Choroid plexus epithelial cell (primary cell): Measurements from ENCODE around the gene ZNF319.

ENCODE experiments used
- DNase-seq: peaks from one replicate; pipeline ENCODE4 v3.0.0-alpha.2; 2010; ENCODE audit warnings: low read depth
- H3K4me3 ChIP-seq: 2 replicates; pipeline ENCODE4 v1.5.1; 2011; ENCODE audit warnings: low read depth, mild to moderate bottlenecking, control low read depth, low read length, moderate library complexity
- TF ChIP-seq, protein P1 (sequence below): conservative IDR thresholded peaks from 2 replicates; pipeline ENCODE4 v1.5.1; 2011; ENCODE audit warnings: low read depth, mild to moderate bottlenecking, control low read depth, inconsistent platforms, low read length, moderate library complexity

The ZNF319 gene

DNA sequence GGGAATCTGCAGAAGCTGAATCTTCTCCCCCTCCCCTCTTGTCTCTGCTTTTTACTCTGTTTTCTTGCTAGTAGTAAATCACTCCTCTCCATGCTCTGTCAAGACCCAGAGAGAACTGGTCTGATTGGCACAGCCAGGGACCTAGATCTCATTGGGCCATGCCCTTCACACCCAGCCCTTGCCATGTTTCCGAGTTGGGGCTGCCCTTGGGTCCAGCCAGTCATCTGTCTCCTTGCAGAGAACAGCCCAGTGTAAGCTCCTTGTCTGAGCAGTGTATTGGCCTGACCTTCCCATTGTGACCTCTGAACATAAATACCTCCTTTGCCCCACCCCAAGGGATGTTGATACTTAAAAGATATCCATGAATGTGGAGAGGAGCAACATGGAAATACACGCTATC is 28.9 kb upstream of the ZNF319 start:
- TF ChIP-seq, protein P1, sequence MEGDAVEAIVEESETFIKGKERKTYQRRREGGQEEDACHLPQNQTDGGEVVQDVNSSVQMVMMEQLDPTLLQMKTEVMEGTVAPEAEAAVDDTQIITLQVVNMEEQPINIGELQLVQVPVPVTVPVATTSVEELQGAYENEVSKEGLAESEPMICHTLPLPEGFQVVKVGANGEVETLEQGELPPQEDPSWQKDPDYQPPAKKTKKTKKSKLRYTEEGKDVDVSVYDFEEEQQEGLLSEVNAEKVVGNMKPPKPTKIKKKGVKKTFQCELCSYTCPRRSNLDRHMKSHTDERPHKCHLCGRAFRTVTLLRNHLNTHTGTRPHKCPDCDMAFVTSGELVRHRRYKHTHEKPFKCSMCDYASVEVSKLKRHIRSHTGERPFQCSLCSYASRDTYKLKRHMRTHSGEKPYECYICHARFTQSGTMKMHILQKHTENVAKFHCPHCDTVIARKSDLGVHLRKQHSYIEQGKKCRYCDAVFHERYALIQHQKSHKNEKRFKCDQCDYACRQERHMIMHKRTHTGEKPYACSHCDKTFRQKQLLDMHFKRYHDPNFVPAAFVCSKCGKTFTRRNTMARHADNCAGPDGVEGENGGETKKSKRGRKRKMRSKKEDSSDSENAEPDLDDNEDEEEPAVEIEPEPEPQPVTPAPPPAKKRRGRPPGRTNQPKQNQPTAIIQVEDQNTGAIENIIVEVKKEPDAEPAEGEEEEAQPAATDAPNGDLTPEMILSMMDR = no peak
- DNase-seq = no peak

DNA sequence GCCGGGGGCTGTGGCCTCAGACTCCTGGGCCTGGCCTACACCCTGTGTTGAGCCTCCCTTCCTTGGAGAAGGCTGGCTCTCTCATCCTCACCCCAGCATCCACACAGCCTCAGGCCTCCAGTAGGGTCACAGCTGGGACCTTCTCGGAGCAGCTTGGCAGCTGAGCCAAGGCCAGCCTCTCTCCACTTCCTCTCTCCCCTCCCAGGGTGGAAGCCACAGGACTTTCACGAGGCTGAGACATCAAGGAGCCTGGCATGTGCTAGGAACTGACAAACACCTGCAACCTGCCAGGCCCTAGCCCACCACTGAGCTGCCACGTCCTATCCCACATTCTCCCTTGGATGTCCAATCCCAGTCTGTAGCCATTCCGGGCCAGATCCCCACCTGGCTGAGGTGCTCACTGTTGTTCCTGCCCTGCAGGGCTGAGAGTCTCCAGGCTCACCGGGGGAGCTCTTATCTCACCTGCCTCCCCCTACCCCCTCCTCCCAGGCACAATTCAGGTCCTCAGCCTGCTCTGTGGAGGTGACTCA is 28.1 kb upstream of the ZNF319 start:
- TF ChIP-seq, protein P1 = no peak
- no peak overlapping the region for H3K4me3 ChIP-seq
- no peak for DNase-seq

More for the DNA sequence above, 28.9 kb upstream of the ZNF319 start:
- H3K4me3 ChIP-seq = no peak overlapping the region

DNA sequence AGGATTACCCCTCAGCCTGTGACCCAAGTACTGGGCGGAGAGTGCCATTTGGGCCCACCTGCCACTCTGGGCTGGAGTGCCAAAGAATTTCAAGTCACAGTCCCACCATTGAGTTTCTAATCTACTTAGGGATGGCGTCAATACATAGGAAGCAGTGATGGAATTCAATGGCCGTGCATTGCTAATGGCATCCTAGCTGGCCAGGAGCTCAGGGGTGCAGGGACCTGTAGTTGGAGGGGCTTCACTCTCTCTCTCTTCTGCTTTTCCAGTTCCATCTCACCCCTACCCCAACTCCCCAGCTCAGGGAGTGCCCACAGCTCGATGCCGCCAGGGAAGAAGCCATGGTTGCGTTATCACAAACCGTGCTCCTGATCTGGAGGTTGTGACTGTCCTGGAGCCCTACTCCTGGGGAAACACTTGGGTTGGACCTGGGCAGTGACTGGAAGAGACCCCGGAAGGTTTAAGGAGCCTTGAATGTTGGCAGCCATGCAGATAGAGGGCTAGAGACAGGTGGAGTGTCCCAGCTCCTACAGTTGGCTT is 27.5 kb upstream of the ZNF319 start:
- no peak for DNase-seq
- no peak overlapping the region for H3K4me3 ChIP-seq
- TF ChIP-seq, protein P1 = no peak

DNA sequence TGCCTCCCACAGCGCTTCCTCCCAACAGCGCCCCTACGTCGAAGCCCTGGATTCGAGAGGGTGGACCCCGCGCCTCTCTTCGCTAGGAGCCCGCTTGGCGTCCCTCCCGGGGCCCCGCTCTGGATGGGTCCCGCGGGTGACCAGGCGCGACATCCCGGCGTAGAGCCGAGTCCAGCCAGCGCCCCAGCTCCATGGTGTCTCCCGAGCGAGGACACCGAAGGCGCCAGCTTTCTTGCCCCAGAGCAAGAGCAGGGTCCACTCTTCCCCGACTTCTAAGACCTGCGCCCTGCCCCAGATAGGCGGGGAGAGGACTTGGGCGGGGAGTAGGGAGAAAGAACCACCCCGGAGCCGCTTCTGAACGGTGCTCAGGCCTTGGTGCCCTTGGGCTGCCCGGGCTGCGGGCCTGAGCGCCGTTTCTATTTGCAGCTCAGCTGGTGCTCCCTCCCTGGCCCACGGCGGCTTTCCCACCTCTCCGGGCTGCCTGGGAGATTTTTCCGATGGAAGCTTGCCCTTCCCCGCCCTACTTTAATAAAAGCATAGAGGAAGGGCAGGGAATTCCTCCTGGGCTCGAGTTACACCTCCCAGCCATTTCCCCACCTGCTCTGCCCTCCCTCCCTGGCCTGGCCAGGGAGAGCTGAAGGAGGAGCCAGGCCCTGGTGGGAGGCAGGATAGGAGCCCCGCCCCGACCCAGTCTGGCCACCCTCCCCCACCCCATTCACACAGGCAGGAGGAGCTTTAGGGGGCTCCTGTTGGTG is 26.9 kb upstream of the ZNF319 start:
- peak overlapping the region; percentile 60 for H3K4me3 ChIP-seq
- DNase-seq = peak; percentile 22
- TF ChIP-seq, protein P1 = no peak

DNA sequence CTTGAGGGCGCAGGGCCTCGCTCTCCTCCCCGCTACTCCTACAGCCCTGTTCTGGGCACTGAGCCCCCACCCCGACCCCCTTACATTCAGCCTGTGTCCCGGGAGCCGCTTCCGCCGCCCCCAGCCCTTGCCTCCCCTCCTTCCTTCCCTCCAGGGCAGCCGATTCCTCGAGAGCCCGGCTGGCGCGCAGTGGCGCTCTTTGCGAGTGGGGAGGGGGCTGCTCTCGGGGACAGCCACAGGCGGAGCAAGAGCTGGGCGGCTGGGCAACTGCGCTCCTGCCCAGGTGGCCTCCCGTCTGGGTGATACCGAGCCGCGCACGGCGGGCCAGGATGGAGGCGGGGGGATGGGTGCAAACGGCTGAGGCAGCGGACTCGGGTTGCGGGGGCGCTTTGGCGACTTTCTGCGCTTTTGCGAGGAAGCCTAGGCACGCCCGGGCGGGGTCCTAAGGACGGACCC is 26.3 kb upstream of the ZNF319 start:
- no peak for DNase-seq
- TF ChIP-seq, protein P1 = no peak
- peak overlapping the region; percentile 60 for H3K4me3 ChIP-seq

DNA sequence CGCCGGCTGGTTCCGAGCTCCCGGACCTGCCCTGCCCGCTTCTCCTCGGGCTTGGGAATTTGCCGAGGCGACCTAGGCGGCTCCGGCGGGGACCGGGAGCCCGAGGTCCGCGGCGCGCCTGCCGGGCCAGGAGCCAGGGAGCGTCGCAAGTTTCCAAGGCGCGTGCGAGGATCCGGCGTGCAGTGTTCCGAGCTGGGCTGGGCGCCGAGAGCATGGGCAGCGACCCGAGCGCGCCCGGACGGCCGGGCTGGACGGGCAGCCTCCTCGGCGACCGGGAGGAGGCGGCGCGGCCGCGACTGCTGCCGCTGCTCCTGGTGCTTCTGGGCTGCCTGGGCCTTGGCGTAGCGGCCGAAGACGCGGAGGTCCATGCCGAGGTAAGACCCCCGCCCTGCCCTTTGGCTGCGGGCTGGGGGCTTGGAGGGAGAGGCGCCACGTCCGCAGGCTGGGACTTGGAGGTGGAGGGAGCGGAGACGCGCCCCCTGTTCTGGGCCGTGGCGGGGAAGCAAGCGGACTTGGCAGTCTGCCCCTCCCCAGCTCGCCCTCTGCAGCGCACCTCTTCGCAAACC is 25.8 kb upstream of the ZNF319 start:
- peak overlapping the region; percentile 60 for H3K4me3 ChIP-seq
- peak; percentile 40 for DNase-seq
- TF ChIP-seq, protein P1 = no peak
